Stimulated activated naive CD8-positive, alpha-beta T cell treated with anti-CD3 and anti-CD28 coated beads, Interleukin-15, amount 100 ng/mL, for 72 hours (primary cell): ENCODE measurements around the gene FRMPD2.

Experiments used
- ATAC-seq: fragments of 150-1000 bp; cut with Tn5 transposase; 2 replicates; pipeline ENCODE4 v1.10.0; 2021; ENCODE audit warnings: mild to moderate bottlenecking, moderate library complexity
- DNase-seq, 2 donors: peaks; one replicate each; pipeline ENCODE4 v3.0.0; 2021 to 2022
- H3K27ac Mint-ChIP-seq, 2 donors: one replicate each; pipeline ENCODE4 v1.8.0; 2022; ENCODE audit warnings: mild to moderate bottlenecking in 2 of 2, mixed read lengths in 2 of 2, moderate library complexity in 2 of 2
- H3K27me3 Mint-ChIP-seq: one replicate; pipeline ENCODE4 v1.8.0; 2022; ENCODE audit warnings: mixed read lengths
- H3K4me1 Mint-ChIP-seq: one replicate; pipeline ENCODE4 v1.8.0; 2022; ENCODE audit warnings: mild to moderate bottlenecking, mixed read lengths
- H3K4me3 Mint-ChIP-seq, 2 donors: one replicate each; pipeline ENCODE4 v1.8.0; 2022; ENCODE audit warnings: mild to moderate bottlenecking in 2 of 2, mixed read lengths in 2 of 2, moderate library complexity in 1 of 2
- H3K9me3 Mint-ChIP-seq, 2 donors: one replicate each; pipeline ENCODE4 v1.8.0; 2022; ENCODE audit warnings: mixed read lengths in 2 of 2

FRMPD2 gene

DNA sequence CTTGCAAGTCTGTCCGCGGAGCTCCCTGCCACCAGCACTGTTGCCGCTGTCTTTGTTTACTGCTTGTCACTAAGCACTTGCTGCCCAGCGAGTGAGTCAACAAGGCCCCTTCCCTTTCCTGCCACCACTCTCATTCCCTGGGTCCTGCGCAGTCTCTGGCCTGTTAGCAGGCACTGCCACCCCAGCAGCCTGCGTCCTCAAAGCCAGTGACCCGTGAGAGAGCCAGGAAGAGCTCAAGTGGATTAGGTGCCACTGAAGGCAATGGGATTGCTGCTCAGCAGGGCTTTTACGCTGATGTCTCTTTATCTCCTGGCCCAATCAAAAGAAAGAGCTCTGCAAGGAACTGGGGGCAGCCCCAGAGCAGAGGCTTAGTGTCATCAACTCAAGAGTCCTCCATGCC, at the start of gene FRMPD2:
Gene FRMPD2, minus strand, starts transcription at position 61 of the 400 bp plus-strand sequence. CDS start 129 bp downstream, outside the sequence.
- DNase-seq (no peak), ATAC-seq (no peak)
- H3K4me1 Mint-ChIP-seq: no peaks in the 10 kb centered on the region
- H3K27ac Mint-ChIP-seq: no peak within 1 kb of the TSS
- no peaks in the 10 kb centered on the region for H3K9me3 Mint-ChIP-seq
- H3K27me3 Mint-ChIP-seq: no peaks in the 10 kb centered on the region
- no peak within 1 kb of the TSS for H3K4me3 Mint-ChIP-seq

DNA sequence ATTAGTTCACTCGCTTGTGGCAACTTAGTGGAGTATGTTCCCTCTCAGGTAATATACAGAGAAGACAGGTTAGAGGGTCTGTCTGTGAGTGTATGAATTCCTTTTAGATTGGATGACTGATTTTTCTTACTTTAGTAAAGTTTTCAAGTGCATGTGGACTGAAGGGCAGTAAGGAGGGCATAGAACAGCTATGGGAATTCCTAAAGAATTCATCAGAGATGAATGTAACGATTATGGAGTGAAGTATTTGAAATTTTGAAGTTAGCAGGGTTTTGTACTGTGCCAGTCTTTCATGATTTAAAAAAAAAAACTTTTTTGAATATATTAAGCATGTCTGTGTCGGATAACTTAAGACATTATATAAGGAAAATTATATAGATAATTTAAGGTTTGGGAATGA, 47.5 kb upstream of the FRMPD2 start:
- Mint-ChIP-seq H3K9me3 (no peaks in the 10 kb centered on the region), H3K4me1 (peaks cover 35% of the 10 kb centered on the region), H3K27me3 (no peaks in the 10 kb centered on the region), H3K27ac (no peak overlapping the region), H3K4me3 (no peak overlapping the region)
- no peak for ATAC-seq
- DNase-seq: no peak

- no peak overlapping the region for H3K27ac Mint-ChIP-seq
- no peak for ATAC-seq
Measured at GRCh38 chr10:48317321-48317990, 43.0 kb upstream of the FRMPD2 start.

GRCh38 chr10:48316236-48316635, 41.7 kb upstream of the FRMPD2 start:
- Mint-ChIP-seq H3K9me3 (no peaks in the 10 kb centered on the region), H3K27ac (no peak overlapping the region), H3K4me3 (no peak overlapping the region), H3K4me1 (peaks cover 35% of the 10 kb centered on the region), H3K27me3 (no peaks in the 10 kb centered on the region)
- DNase-seq (no peak), ATAC-seq (no peak)

More at GRCh38 chr10:48317321-48317990, 43.0 kb upstream of the FRMPD2 start:
- no peak overlapping the region for H3K4me3 Mint-ChIP-seq
- H3K4me1 Mint-ChIP-seq: peaks cover 23% of the 10 kb centered on the region
- H3K27me3 Mint-ChIP-seq: no peaks in the 10 kb centered on the region
- no peak for DNase-seq
- no peaks in the 10 kb centered on the region for H3K9me3 Mint-ChIP-seq

DNA sequence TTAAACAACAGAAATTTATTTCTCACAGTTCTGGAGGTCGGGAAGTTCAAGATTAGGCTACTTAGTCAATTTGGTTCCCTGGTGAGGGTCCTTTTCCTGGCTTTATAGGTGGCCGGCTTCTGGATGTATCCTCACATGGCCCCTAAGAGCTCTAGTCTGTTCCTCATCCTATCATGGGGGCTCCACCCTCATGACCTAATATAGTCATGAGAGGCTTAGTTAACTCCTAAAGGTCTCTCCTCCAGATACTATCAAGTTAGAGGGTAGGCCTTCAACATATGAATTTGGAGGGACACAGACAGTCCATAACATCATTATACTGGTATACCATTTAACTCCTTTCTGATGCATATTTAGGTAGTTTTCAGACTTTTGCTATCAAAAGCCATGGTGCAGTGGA, 39.6 kb upstream of the FRMPD2 start:
- no peak overlapping the region for H3K27ac Mint-ChIP-seq
- peaks cover 54% of the 10 kb centered on the region for H3K4me1 Mint-ChIP-seq
- DNase-seq: no peak
- H3K27me3 Mint-ChIP-seq: no peaks in the 10 kb centered on the region
- no peak for ATAC-seq
- H3K4me3 Mint-ChIP-seq: no peak overlapping the region
- H3K9me3 Mint-ChIP-seq: no peaks in the 10 kb centered on the region

GRCh38 chr10:48309711-48310226, 35.3 kb upstream of the FRMPD2 start:
- no peaks in the 10 kb centered on the region for H3K9me3 Mint-ChIP-seq
- H3K27me3 Mint-ChIP-seq: no peaks in the 10 kb centered on the region
- no peak for DNase-seq
- ATAC-seq: peak; percentile 54
- H3K4me1 Mint-ChIP-seq: peaks cover 66% of the 10 kb centered on the region
- peak overlapping the region in 1 of 2 donors; percentile 33 for H3K27ac Mint-ChIP-seq
- peak overlapping the region in 1 of 2 donors; percentile 18 for H3K4me3 Mint-ChIP-seq

- Mint-ChIP-seq H3K4me3 (peak overlapping the region; percentile 83 to 89), H3K27ac (peak overlapping the region; percentile 42 to 84), H3K27me3 (no peaks in the 10 kb centered on the region), H3K9me3 (no peaks in the 10 kb centered on the region), H3K4me1 (peaks cover 50% of the 10 kb centered on the region)
- ATAC-seq: no peak
- DNase-seq: no peak
Measured at GRCh38 chr10:48307711-48308018, 33.2 kb upstream of the FRMPD2 start.

DNA sequence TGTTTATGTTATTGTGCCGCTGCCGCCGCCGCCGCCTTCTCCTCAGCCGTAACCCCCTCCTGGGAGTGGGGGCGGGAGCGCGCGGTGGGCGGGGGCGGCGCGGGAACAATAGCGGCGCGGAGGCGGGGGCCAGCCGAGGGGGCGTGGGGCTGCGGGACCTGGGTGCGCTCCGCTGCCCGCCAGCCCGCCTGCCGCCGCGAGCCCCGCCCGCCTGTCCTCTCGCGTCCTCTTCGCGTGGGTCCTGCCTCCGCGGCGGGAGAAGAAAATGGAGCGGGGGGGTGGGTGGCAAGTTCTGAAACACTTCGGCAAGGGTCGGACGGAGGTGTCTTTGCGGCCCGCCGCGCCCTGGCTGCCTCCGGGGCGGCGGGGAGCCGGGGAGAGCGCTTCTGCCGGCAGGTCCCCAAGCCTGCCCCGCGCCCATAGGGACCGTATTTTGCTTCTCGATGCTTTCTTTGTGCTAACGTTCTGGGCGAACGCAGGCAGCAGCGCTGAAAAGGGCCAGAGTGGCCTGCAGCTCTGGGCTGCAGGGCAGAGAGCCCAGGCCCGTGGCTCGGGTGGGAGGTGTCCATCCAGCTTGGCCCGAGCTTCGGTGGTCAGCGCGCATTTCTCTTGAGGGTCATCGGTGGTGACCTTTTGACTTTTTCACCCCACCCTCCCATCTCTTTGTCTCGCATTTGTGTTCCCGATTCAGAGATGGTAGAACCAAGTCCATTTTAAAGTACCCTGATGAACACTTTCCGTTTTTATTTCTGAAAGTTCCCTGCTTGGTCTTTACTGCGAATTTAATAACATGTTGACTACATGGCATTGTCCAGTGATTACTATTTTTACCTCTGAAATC, 32.6 kb upstream of the FRMPD2 start:
- Mint-ChIP-seq H3K27me3 (no peaks in the 10 kb centered on the region), H3K9me3 (no peaks in the 10 kb centered on the region), H3K4me1 (peaks cover 45% of the 10 kb centered on the region), H3K4me3 (peak overlapping the region; percentile 83 to 89), H3K27ac (peak overlapping the region in 1 of 2 donors; percentile 84)
- peak; percentile 55 for ATAC-seq
- DNase-seq: no peak

DNA sequence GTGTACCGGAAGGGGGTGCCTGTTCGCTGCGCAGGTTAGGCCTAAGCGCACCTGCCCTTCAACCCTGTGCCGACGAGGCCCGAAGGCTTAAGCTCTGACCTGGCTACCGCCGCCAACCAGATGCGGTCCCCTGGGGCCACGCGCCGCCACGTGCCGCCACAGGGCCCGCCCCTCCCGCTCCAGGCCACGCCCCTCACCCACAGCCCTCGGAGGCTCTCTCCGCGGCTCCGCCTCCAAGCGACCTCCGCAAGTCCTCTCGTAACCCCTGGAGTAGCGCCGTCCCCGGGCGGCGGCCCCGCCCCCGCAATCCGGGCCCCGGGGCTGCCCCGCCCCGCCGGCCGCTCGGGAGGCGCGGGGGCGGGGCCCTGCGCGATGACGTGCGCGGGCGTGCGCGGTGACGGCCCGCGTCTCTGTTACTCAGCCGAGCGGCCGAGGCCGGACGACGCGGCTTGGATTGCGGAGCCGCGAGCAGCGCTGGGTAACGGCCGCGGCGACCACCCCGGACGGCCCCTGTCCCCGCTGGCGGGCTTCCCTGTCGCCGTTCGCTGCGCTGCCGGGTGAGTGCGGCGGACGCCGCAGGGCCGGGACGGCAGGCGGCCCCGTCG, 31.9 kb upstream of the FRMPD2 start, which contains the start of gene MAPK8:
Gene MAPK8, plus strand, starts transcription at position 413 of the 605 bp plus-strand sequence. CDS start 94,984 bp downstream, outside the sequence.
- H3K27ac Mint-ChIP-seq: peak within 1 kb of the TSS in 1 of 2 donors; percentile 84
- peak; percentile 88 for ATAC-seq

DNA sequence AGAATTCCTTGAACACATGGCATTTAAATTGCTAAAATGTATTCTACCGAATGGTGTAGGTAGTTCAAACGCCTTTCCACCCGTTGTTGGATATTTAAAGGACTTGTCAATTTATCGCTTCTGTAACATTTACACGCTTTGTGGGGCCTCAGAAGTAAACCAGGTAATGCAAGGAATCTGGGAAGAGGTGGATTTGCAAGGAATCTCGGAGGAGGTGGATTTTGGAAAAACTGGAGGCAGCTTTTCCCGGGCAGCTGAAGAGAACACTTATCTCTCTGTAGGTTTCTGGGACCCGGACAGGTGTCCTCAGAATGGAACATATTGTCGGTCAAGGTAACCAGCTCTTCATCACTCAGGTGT, 31.4 kb upstream of the FRMPD2 start:
- no peak overlapping the region for H3K27ac Mint-ChIP-seq
- H3K9me3 Mint-ChIP-seq: no peaks in the 10 kb centered on the region
- ATAC-seq: no peak
- no peak for DNase-seq
- peaks cover 35% of the 10 kb centered on the region for H3K4me1 Mint-ChIP-seq
- no peaks in the 10 kb centered on the region for H3K27me3 Mint-ChIP-seq
- peak overlapping the region; percentile 69 to 73 for H3K4me3 Mint-ChIP-seq

More for the DNA sequence above, 31.9 kb upstream of the FRMPD2 start, which contains the start of gene MAPK8:
- Mint-ChIP-seq H3K4me1 (peaks cover 38% of the 10 kb centered on the region), H3K27me3 (no peaks in the 10 kb centered on the region), H3K9me3 (no peaks in the 10 kb centered on the region), H3K4me3 (peak within 1 kb of the TSS; percentile 83 to 89)
- peak; percentile 90 to 91 for DNase-seq

DNA sequence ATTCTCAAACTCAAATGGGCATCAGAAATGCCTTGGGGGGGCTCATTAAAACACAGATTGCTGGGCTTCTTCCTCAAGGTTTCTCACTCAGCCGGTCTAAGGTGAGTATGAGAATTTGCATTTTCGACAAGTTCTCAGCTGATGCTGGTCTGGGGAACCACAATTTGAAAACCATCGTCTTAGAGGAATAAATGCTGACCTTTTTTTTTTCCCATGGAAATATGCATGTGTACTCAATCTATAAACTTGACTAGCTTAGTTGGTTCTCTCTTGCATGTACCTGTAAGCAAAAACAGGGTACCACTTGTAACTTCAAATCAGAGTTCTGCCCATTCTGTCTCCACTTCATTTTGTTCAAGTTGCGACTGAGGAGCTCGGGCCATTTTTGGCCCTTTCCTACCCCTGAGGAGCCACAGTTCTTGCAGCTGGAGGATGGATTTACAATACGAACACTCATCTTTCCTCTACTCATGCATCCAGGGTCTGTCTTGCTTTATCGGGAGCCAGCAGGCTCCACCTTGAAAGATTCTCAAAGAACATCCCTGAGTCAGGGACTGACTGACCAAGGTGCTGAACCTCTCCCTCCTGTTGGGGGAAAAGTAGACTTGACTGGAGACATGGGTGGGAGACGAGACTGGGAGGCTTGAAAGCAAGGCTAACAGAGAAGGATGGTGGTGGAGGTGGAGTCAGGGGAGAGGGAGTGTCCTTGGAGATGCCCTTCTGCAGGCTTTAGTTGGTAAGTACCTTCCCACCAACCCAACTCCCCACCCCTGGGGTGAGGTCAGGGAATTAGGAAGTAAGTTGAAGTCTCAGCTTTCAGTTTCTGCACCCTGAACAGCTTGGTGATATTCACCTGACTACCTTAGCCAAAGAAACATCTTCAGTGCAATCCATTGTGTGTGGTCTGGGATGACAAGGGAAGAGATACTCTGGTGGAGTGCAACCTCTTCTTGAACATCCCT, 28.3 kb upstream of the FRMPD2 start:
- Mint-ChIP-seq H3K4me3 (no peak overlapping the region), H3K27ac (no peak overlapping the region), H3K9me3 (no peaks in the 10 kb centered on the region), H3K27me3 (no peaks in the 10 kb centered on the region), H3K4me1 (peaks cover 11% of the 10 kb centered on the region)
- no peak for ATAC-seq
- no peak for DNase-seq

GRCh38 chr10:48300556-48300955, 26.1 kb upstream of the FRMPD2 start:
- H3K9me3 Mint-ChIP-seq: no peaks in the 10 kb centered on the region
- no peak overlapping the region for H3K27ac Mint-ChIP-seq
- no peaks in the 10 kb centered on the region for H3K27me3 Mint-ChIP-seq
- no peaks in the 10 kb centered on the region for H3K4me1 Mint-ChIP-seq
- DNase-seq (no peak), ATAC-seq (no peak)
- H3K4me3 Mint-ChIP-seq: no peak overlapping the region

DNA sequence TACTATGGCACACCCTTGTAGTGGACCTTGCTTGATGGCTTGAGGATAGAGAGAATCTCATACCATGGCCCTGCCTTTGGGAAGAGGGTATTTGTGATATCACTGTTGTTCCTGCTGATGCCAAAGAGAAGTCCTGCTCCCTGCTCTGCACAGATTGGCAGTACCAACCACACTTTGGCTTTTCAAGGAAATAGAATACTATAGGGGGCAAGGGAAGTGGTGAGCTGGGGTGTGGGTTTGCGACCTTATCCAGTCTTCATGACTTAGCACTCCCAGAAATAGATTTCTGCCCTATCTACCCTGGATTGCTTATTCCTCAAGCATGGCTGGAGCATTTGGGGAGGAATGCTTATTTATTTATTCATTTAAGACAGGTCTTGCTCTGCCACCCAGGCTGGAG, 25.2 kb upstream of the FRMPD2 start:
- no peaks in the 10 kb centered on the region for H3K27me3 Mint-ChIP-seq
- H3K4me3 Mint-ChIP-seq: no peak overlapping the region
- DNase-seq (no peak), ATAC-seq (no peak)
- no peaks in the 10 kb centered on the region for H3K9me3 Mint-ChIP-seq
- H3K27ac Mint-ChIP-seq: no peak overlapping the region
- H3K4me1 Mint-ChIP-seq: no peaks in the 10 kb centered on the region

DNA sequence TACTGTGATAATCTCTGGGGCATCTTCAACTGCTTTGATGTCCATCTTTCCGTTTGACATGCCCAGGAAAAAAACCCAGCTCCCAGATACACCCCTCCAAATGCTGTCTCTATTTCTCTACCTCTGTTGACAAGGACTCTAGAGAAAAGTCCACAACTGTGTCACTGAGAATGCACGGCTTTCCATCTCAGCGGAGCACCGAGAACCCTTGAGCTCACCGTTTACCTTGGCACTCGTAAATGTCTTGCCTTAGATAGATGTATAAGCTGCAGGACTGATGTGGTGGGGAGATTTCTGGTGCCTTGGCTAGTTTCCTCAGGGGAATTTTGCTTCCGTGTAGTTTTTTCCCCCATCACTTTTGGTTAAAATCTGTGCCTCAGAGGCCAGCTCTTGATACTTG, 24.6 kb upstream of the FRMPD2 start:
- no peak overlapping the region for H3K27ac Mint-ChIP-seq
- H3K9me3 Mint-ChIP-seq: no peaks in the 10 kb centered on the region
- H3K4me3 Mint-ChIP-seq: no peak overlapping the region

GRCh38 chr10:48296576-48297098, 22.1 kb upstream of the FRMPD2 start:
- H3K9me3 Mint-ChIP-seq: no peaks in the 10 kb centered on the region
- no peaks in the 10 kb centered on the region for H3K27me3 Mint-ChIP-seq
- H3K27ac Mint-ChIP-seq: no peak overlapping the region
- ATAC-seq (no peak), DNase-seq (no peak)
- H3K4me3 Mint-ChIP-seq: no peak overlapping the region
- H3K4me1 Mint-ChIP-seq: no peaks in the 10 kb centered on the region

More for the DNA sequence above, 24.6 kb upstream of the FRMPD2 start:
- DNase-seq: no peak
- H3K27me3 Mint-ChIP-seq: no peaks in the 10 kb centered on the region
- no peaks in the 10 kb centered on the region for H3K4me1 Mint-ChIP-seq
- no peak for ATAC-seq
